Thyroid gland (tissue), 4 donors: ENCODE results near the gene SPECC1. TPM values are rescaled to one million over a fixed set of nuclear protein-coding genes. Genes with fewer than 3 reads are reported as not detected.

Experiments used
- DNase-seq, 2 donors: peaks; one replicate each; pipeline ENCODE4 v3.0.0-alpha.2; 2019
- H3K27ac ChIP-seq, 3 donors: fragments of 200-600 bp; sonication (generic); 1 replicate in 2 of 3; 2 replicates in 1 of 3; pipeline ENCODE4 v1.5.1; 2016 to 2019; ENCODE audit warnings: mild to moderate bottlenecking in 1 of 3, moderate library complexity in 1 of 3
- H3K27me3 ChIP-seq: fragments of 200-600 bp; sonication (generic); one replicate; pipeline ENCODE4 v1.5.1; 2019
- H3K36me3 ChIP-seq, 2 donors: fragments of 200-600 bp; sonication (generic); one replicate each; pipeline ENCODE4 v1.5.1; 2016 to 2019
- H3K4me1 ChIP-seq, 2 donors: fragments of 200-600 bp; sonication (generic); one replicate each; pipeline ENCODE4 v1.5.1; 2017 to 2019
- H3K4me3 ChIP-seq, 3 donors: fragments of 200-600 bp; sonication (generic); replicated peaks in 1 of 3; 1 replicate in 2 of 3; 2 replicates in 1 of 3; pipeline ENCODE4 v1.5.1; 2016; ENCODE audit warnings: mild to moderate bottlenecking in 1 of 3
- H3K9me3 ChIP-seq: fragments of 200-600 bp; sonication (generic); one replicate; pipeline ENCODE4 v1.5.1; 2017
- POLR2A ChIP-seq, 2 donors: fragments of 450-650 bp; IDR thresholded peaks; one replicate each; pipeline ENCODE4 v1.6.1; 2017; ENCODE audit warnings: antibody characterized with exemption in 2 of 2, mild to moderate bottlenecking in 2 of 2, moderate library complexity in 1 of 2
- WGBS, 2 donors: methylation state at CpG; one replicate each; pipeline ENCODE4 v1.1.5; 2017; 5-methylcytosine and 5-hydroxymethylcytosine counted together
- intact Hi-C: fragments of 100-400 bp; cut with DNase I; formaldehyde crosslinking; loops from one replicate; pipeline ENCODE4 v1.15.1; 2023
- total RNA-seq, 4 donors: library from RNA; depleted of rRNA; stranded (reverse); fragments of >200 nt; gene quantifications; one replicate each; pipeline ENCODE4 v1.2.3, GENCODE V29; 2016
- TF ChIP-seq, protein P1 (sequence below), 6 experiments: fragments of 200-600 bp in 3 of 6; fragments of 450-650 bp in 3 of 6; sonication (generic) in 3 of 6; IDR thresholded peaks; one replicate each; pipeline ENCODE4 v1.5.1; 2016 to 2019; ENCODE audit warnings: antibody characterized with exemption in 6 of 6, mild to moderate bottlenecking in 2 of 6, inconsistent platforms in 1 of 6, moderate library complexity in 1 of 6

SPECC1 gene
- total RNA-seq, 4 donors from 2014 or later = 19.8 to 41.5 (median 24.4) TPM

- WGBS, 2 donors = 73 to 80% methylated on average over 3 of the region's 3 CpGs
- TF ChIP-seq, protein P1, sequence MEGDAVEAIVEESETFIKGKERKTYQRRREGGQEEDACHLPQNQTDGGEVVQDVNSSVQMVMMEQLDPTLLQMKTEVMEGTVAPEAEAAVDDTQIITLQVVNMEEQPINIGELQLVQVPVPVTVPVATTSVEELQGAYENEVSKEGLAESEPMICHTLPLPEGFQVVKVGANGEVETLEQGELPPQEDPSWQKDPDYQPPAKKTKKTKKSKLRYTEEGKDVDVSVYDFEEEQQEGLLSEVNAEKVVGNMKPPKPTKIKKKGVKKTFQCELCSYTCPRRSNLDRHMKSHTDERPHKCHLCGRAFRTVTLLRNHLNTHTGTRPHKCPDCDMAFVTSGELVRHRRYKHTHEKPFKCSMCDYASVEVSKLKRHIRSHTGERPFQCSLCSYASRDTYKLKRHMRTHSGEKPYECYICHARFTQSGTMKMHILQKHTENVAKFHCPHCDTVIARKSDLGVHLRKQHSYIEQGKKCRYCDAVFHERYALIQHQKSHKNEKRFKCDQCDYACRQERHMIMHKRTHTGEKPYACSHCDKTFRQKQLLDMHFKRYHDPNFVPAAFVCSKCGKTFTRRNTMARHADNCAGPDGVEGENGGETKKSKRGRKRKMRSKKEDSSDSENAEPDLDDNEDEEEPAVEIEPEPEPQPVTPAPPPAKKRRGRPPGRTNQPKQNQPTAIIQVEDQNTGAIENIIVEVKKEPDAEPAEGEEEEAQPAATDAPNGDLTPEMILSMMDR (IDR thresholded peaks at IDR 0.05) = no peak
- no peak for TF ChIP-seq POLR2A (IDR thresholded peaks at IDR 0.05)
- H3K4me3 ChIP-seq = no peak overlapping the region
- intact Hi-C loops = no loop called here
- no peaks in the 10 kb centered on the region for H3K9me3 ChIP-seq
- no peaks in the 10 kb centered on the region for H3K27me3 ChIP-seq
- DNase-seq = no peak
- no peaks in the 10 kb centered on the region for H3K4me1 ChIP-seq
- H3K27ac ChIP-seq = no peak overlapping the region
- H3K36me3 ChIP-seq = no peaks in the 10 kb centered on the region
Observed at GRCh38 chr17:20077978-20078685, 69.0 kb downstream of the SPECC1 start.

DNA sequence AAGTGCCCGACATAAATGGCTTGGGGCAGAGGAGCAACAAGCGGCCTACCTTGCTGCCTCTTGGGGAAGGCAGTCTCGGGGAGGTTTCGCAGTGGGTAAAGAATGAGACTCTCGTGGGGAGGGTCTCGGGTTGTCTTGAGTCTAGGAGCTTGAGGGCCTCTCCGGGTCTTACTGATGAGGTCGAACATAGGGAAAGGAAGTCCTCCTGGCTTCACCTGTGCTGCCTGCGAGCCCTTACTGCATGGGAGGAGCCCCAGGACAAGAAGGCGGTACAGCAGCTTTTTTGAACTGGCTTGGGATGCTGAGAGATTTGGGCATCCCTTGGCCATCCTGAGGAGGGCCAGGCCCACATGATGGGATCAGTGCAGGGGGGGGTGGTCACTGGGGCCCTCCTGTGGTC lies 71.4 kb downstream of the SPECC1 start:
- DNase-seq = no peak
- no peaks in the 10 kb centered on the region for H3K27me3 ChIP-seq
- no peaks in the 10 kb centered on the region for H3K9me3 ChIP-seq
- no peak overlapping the region for H3K27ac ChIP-seq
- H3K4me3 ChIP-seq = no peak overlapping the region
- no peaks in the 10 kb centered on the region for H3K4me1 ChIP-seq
- TF ChIP-seq POLR2A (IDR thresholded peaks at IDR 0.05) = no peak
- TF ChIP-seq, protein P1 (IDR thresholded peaks at IDR 0.05) = no peak
- intact Hi-C loops = no loop called here
- no peaks in the 10 kb centered on the region for H3K36me3 ChIP-seq
- 80 to 83% methylated on average over 10 of the region's 10 CpGs for WGBS, 2 donors

DNA sequence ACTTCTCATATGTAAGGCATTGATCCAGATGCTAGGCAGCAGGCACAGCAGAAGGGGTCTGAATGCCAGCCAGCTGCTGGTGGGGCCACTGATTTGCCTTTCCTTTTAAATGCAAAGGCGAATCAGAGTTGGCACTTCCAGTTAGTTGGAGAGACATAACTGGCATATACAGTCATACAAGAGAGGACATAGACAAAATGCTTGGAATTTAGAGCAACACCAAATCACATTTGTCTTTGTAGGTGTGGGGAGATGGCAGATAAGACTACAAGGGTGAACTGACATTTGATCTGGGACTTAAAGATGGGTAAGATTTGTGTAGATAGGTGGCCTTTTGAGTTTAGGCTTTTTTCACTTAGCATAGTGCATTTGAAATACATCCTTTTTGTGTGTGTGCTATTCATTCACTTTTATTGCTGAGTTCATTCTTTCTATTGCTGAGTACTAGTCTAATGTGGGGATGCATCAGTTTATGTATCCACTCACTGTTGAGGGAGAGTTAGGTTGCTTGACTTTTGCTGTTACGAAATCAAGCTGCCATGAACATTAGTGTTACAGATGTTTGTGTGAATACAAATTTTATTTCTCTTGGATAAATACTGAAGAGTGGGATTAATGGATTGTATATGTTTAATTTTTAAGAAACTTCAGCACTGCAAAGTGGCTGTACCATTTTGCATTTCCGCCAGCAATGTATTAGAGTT lies 74.1 kb downstream of the SPECC1 start:
- TF ChIP-seq, protein P1 (IDR thresholded peaks at IDR 0.05) = no peak
- no peak for TF ChIP-seq POLR2A (IDR thresholded peaks at IDR 0.05)
- intact Hi-C loops = no loop called here
- Histone ChIP-seq H3K4me3 (no peak overlapping the region), H3K27ac (no peak overlapping the region), H3K36me3 (no peaks in the 10 kb centered on the region), H3K4me1 (no peaks in the 10 kb centered on the region), H3K27me3 (no peaks in the 10 kb centered on the region), H3K9me3 (no peaks in the 10 kb centered on the region)
- DNase-seq = no peak
- WGBS, 2 donors = 94 to 96% methylated on average over 3 of the region's 3 CpGs

- Histone ChIP-seq H3K36me3 (no peaks in the 10 kb centered on the region), H3K4me1 (no peaks in the 10 kb centered on the region), H3K9me3 (no peaks in the 10 kb centered on the region), H3K27me3 (no peaks in the 10 kb centered on the region), H3K27ac (no peak overlapping the region), H3K4me3 (no peak overlapping the region)
- WGBS, 2 donors = 76 to 90% methylated on average over 1 of the region's 1 CpG
- TF ChIP-seq, protein P1 (IDR thresholded peaks at IDR 0.05) = no peak
- no peak for TF ChIP-seq POLR2A (IDR thresholded peaks at IDR 0.05)
- no peak for DNase-seq
- intact Hi-C loops = no loop called here
Observed at GRCh38 chr17:20084621-20085282, 75.6 kb downstream of the SPECC1 start.
